Thymus (tissue), 11 donors: ENCODE measurements around the gene RTRAF. TPM values are rescaled to one million over a fixed set of nuclear protein-coding genes. Genes with fewer than 3 reads are reported as not detected.

Experiments used
- DNase-seq, 9 donors: peaks; one replicate each; pipeline ENCODE4 v3.0.0-alpha.2; 2013; ENCODE audit warnings: low spot score in 9 of 9, low read depth in 6 of 9, missing footprints in 1 of 9
- H3K27ac ChIP-seq, 2 donors: one replicate each; pipeline ENCODE4 v1.5.1; 2013; ENCODE audit warnings: control low read depth in 1 of 2, low read depth in 1 of 2, low read length in 1 of 2, mild to moderate bottlenecking in 1 of 2, moderate library complexity in 1 of 2
- H3K27me3 ChIP-seq, 2 donors: one replicate each; pipeline ENCODE4 v1.5.1; 2013; ENCODE audit warnings: low read length in 1 of 2; ENCODE audit not compliant: control insufficient read depth in 2 of 2, insufficient read depth in 1 of 2
- H3K36me3 ChIP-seq, 2 donors: one replicate each; pipeline ENCODE4 v1.5.1; 2013; ENCODE audit warnings: low read length in 1 of 2, mild to moderate bottlenecking in 1 of 2, moderate library complexity in 1 of 2; ENCODE audit not compliant: control insufficient read depth in 2 of 2, insufficient read depth in 2 of 2
- H3K4me1 ChIP-seq, 2 donors: one replicate each; pipeline ENCODE4 v1.5.1; 2013; ENCODE audit warnings: low read length in 2 of 2; ENCODE audit not compliant: control insufficient read depth in 2 of 2, insufficient read depth in 2 of 2
- H3K4me3 ChIP-seq, 2 donors: one replicate each; pipeline ENCODE4 v1.5.1; 2013; ENCODE audit warnings: low read length in 2 of 2, control low read depth in 1 of 2, mild to moderate bottlenecking in 1 of 2
- H3K9me3 ChIP-seq, 2 donors: one replicate each; pipeline ENCODE4 v1.5.1; 2013; ENCODE audit warnings: low read length in 1 of 2, mild to moderate bottlenecking in 1 of 2; ENCODE audit not compliant: control insufficient read depth in 2 of 2, insufficient read depth in 1 of 2
- WGBS: extraction: QIAGEN DNeasy Blood & Tissue Kit; methylation state at CpG from one replicate; pipeline ENCODE4 v1.1.7; 2013; 5-methylcytosine and 5-hydroxymethylcytosine counted together
- polyA plus RNA-seq: library from polyadenylated mRNA; stranded (reverse); fragments of 200-250 nt; gene quantifications from one replicate; pipeline ENCODE4 v1.2.3, GENCODE V29; 2013
- total RNA-seq: library from RNA; stranded (reverse); fragments of 120-200 nt; gene quantifications from one replicate; pipeline ENCODE4 v1.2.4, GENCODE V29; 2013
- donor health status: healthy.

RTRAF gene
- total and polyA plus RNA-seq, 2 donors, result 207 to 234 TPM

GRCh38 chr14:52020866-52021717, 31.7 kb downstream of the RTRAF start:
- H3K27ac ChIP-seq, result peak overlapping the region in 1 of 2 donors; percentile 43
- H3K36me3 ChIP-seq, result no peaks in the 10 kb centered on the region
- DNase-seq, result peak in 1 of 9 donors; percentile 18
- H3K4me1 ChIP-seq, result peaks cover 12 to 20% of the 10 kb centered on the region in 2 donors
- 39% methylated on average over 7 of the region's 7 CpGs for WGBS
- H3K27me3 ChIP-seq, result no peaks in the 10 kb centered on the region
- H3K9me3 ChIP-seq, result no peaks in the 10 kb centered on the region
- no peak overlapping the region for H3K4me3 ChIP-seq

- H3K4me3 ChIP-seq, result no peak overlapping the region
- H3K27ac ChIP-seq, result no peak overlapping the region
- peaks cover 12 to 20% of the 10 kb centered on the region in 2 donors for H3K4me1 ChIP-seq
- H3K9me3 ChIP-seq, result no peaks in the 10 kb centered on the region
- no peaks in the 10 kb centered on the region for H3K27me3 ChIP-seq
- no peaks in the 10 kb centered on the region for H3K36me3 ChIP-seq
- 81% methylated on average over 6 of the region's 6 CpGs for WGBS
- DNase-seq, result no peak
Observed at GRCh38 chr14:52021957-52022600, 32.7 kb downstream of the RTRAF start.

GRCh38 chr14:52023518-52023917, 34.2 kb downstream of the RTRAF start:
- Histone ChIP-seq H3K27ac (no peak overlapping the region), H3K27me3 (no peaks in the 10 kb centered on the region), H3K4me1 (peaks cover 12 to 15% of the 10 kb centered on the region in 2 donors), H3K4me3 (no peak overlapping the region), H3K9me3 (no peaks in the 10 kb centered on the region), H3K36me3 (no peaks in the 10 kb centered on the region)
- WGBS, result 56% methylated on average over 1 of the region's 1 CpG
- DNase-seq, result no peak

GRCh38 chr14:52025310-52025709, 36.0 kb downstream of the RTRAF start:
- peaks cover 0 to 5% of the 10 kb centered on the region in 2 donors for H3K4me1 ChIP-seq
- no peak for DNase-seq
- H3K27ac ChIP-seq, result no peak overlapping the region
- H3K36me3 ChIP-seq, result no peaks in the 10 kb centered on the region
- no peaks in the 10 kb centered on the region for H3K9me3 ChIP-seq
- H3K4me3 ChIP-seq, result no peak overlapping the region
- no peaks in the 10 kb centered on the region for H3K27me3 ChIP-seq

GRCh38 chr14:52026017-52026660, 36.8 kb downstream of the RTRAF start:
- H3K4me3 ChIP-seq, result no peak overlapping the region
- DNase-seq, result no peak
- H3K36me3 ChIP-seq, result no peaks in the 10 kb centered on the region
- WGBS, result 96% methylated on average over 8 of the region's 8 CpGs
- peaks cover 0 to 3% of the 10 kb centered on the region in 2 donors for H3K4me1 ChIP-seq
- H3K27me3 ChIP-seq, result no peaks in the 10 kb centered on the region
- H3K9me3 ChIP-seq, result no peaks in the 10 kb centered on the region
- H3K27ac ChIP-seq, result no peak overlapping the region

GRCh38 chr14:52026901-52027300, 37.6 kb downstream of the RTRAF start:
- no peaks in the 10 kb centered on the region for H3K27me3 ChIP-seq
- no peak overlapping the region for H3K4me3 ChIP-seq
- DNase-seq, result no peak
- WGBS, result 97% methylated on average over 10 of the region's 10 CpGs
- no peaks in the 10 kb centered on the region for H3K36me3 ChIP-seq
- no peaks in the 10 kb centered on the region for H3K9me3 ChIP-seq
- no peaks in the 10 kb centered on the region for H3K4me1 ChIP-seq
- H3K27ac ChIP-seq, result no peak overlapping the region

- H3K27me3 ChIP-seq, result no peaks in the 10 kb centered on the region
- no peak overlapping the region for H3K27ac ChIP-seq
- no peak overlapping the region for H3K4me3 ChIP-seq
- DNase-seq, result no peak
- no peaks in the 10 kb centered on the region for H3K36me3 ChIP-seq
- H3K4me1 ChIP-seq, result no peaks in the 10 kb centered on the region
- H3K9me3 ChIP-seq, result no peaks in the 10 kb centered on the region
- 91% methylated on average over 1 of the region's 1 CpG for WGBS
Observed at GRCh38 chr14:52029881-52030280, 40.5 kb downstream of the RTRAF start.

- no peak overlapping the region for H3K4me3 ChIP-seq
- whole genome bisulfite sequencing, result 93% methylated on average over 3 of the region's 3 CpGs
- H3K27ac ChIP-seq, result no peak overlapping the region
Observed at GRCh38 chr14:52031781-52032180, 42.4 kb downstream of the RTRAF start.

GRCh38 chr14:52032204-52032801, 43.0 kb downstream of the RTRAF start:
- Histone ChIP-seq H3K9me3 (no peaks in the 10 kb centered on the region), H3K36me3 (no peaks in the 10 kb centered on the region), H3K4me1 (no peaks in the 10 kb centered on the region), H3K27ac (no peak overlapping the region), H3K4me3 (no peak overlapping the region), H3K27me3 (no peaks in the 10 kb centered on the region)
- no peak for DNase-seq
- WGBS, result 74% methylated on average over 7 of the region's 7 CpGs

More at GRCh38 chr14:52031781-52032180, 42.4 kb downstream of the RTRAF start:
- Histone ChIP-seq H3K27me3 (no peaks in the 10 kb centered on the region), H3K9me3 (no peaks in the 10 kb centered on the region), H3K36me3 (no peaks in the 10 kb centered on the region), H3K4me1 (no peaks in the 10 kb centered on the region)
- DNase-seq, result no peak
